Liver (tissue), 9 donors: Measurements from ENCODE around the gene RBBP4. TPM values are rescaled to one million over a fixed set of nuclear protein-coding genes. Genes with fewer than 3 reads are reported as not detected.

Experiments used
- DNase-seq: peaks from one replicate; pipeline ENCODE4 v3.0.0-alpha.2; 2017; ENCODE audit warnings: low spot score
- H3K27ac ChIP-seq, 2 donors: one replicate each; pipeline ENCODE4 v1.7.0; 2013; ENCODE audit warnings: inconsistent platforms in 2 of 2, low read length in 2 of 2, control low read depth in 1 of 2, low read depth in 1 of 2, mild to moderate bottlenecking in 1 of 2
- H3K27me3 ChIP-seq, 4 donors: one replicate each; pipeline versions ENCODE4 v1.6.1 to v1.7.0; 2013; ENCODE audit warnings: low read length in 3 of 4, inconsistent platforms in 1 of 4, mild to moderate bottlenecking in 1 of 4, moderate library complexity in 1 of 4; ENCODE audit not compliant: control insufficient read depth in 4 of 4, insufficient read depth in 4 of 4
- H3K36me3 ChIP-seq, 4 donors: one replicate each; pipeline versions ENCODE4 v1.6.1 to v1.7.0; 2013; ENCODE audit warnings: low read length in 3 of 4, mild to moderate bottlenecking in 3 of 4, low read depth in 1 of 4, moderate library complexity in 1 of 4; ENCODE audit not compliant: control insufficient read depth in 4 of 4, insufficient read depth in 3 of 4
- H3K4me1 ChIP-seq, 4 donors: one replicate each; pipeline versions ENCODE4 v1.6.1 to v1.7.0; 2013; ENCODE audit warnings: low read length in 3 of 4, mild to moderate bottlenecking in 3 of 4, moderate library complexity in 1 of 4; ENCODE audit not compliant: control insufficient read depth in 4 of 4, insufficient read depth in 4 of 4
- H3K4me3 ChIP-seq, 3 donors: one replicate each; pipeline versions ENCODE4 v1.6.1 to v1.7.0; 2013; ENCODE audit warnings: low read length in 3 of 3, control low read depth in 1 of 3, low read depth in 1 of 3, mild to moderate bottlenecking in 1 of 3
- H3K9ac ChIP-seq, 2 donors: one replicate each; pipeline ENCODE4 v1.7.0; 2013; ENCODE audit warnings: low read length in 2 of 2, mild to moderate bottlenecking in 2 of 2, moderate library complexity in 2 of 2, control low read depth in 1 of 2, low read depth in 1 of 2
- H3K9me3 ChIP-seq, 4 donors: one replicate each; pipeline versions ENCODE4 v1.6.1 to v1.7.0; 2013; ENCODE audit warnings: low read length in 3 of 4; ENCODE audit not compliant: control insufficient read depth in 4 of 4
- ATF3 ChIP-seq: IDR thresholded peaks from 2 replicates; pipeline ENCODE4 v1.6.1; 2016; ENCODE audit warnings: antibody characterized with exemption
- EGR1 ChIP-seq, 2 donors: IDR thresholded peaks; 2 replicates each; pipeline ENCODE4 v1.6.1; 2016 to 2018; ENCODE audit warnings: antibody characterized with exemption in 2 of 2, low read depth in 2 of 2
- FOXA2 ChIP-seq: IDR thresholded peaks from 2 replicates; pipeline ENCODE4 v1.6.1; 2016; ENCODE audit warnings: antibody characterized with exemption
- HNF4A ChIP-seq, 2 donors: conservative IDR thresholded peaks; 2 replicates each; pipeline ENCODE4 v1.6.1; 2016; ENCODE audit warnings: antibody characterized with exemption in 2 of 2, mild to moderate bottlenecking in 2 of 2
- HNF4G ChIP-seq: IDR thresholded peaks from 2 replicates; pipeline ENCODE4 v1.6.1; 2016; ENCODE audit warnings: antibody characterized with exemption
- JUND ChIP-seq, 2 donors: IDR thresholded peaks; 2 replicates each; pipeline ENCODE4 v1.6.1; 2016; ENCODE audit warnings: antibody characterized with exemption in 2 of 2
- RAD21 ChIP-seq, 2 donors: IDR thresholded peaks; 2 replicates each; pipeline ENCODE4 v1.6.1; 2016; ENCODE audit warnings: antibody characterized with exemption in 2 of 2, mild to moderate bottlenecking in 2 of 2
- RXRA ChIP-seq, 2 donors: IDR thresholded peaks; 2 replicates each; pipeline ENCODE4 v1.6.1; 2017 to 2018; ENCODE audit warnings: antibody characterized with exemption in 2 of 2, mild to moderate bottlenecking in 1 of 2
- SP1 ChIP-seq: IDR thresholded peaks from 2 replicates; pipeline ENCODE4 v1.6.1; 2018; ENCODE audit warnings: antibody characterized with exemption, mild to moderate bottlenecking
- TAF1 ChIP-seq: conservative IDR thresholded peaks from 2 replicates; pipeline ENCODE4 v1.6.1; 2016; ENCODE audit warnings: antibody characterized with exemption, mild to moderate bottlenecking
- WGBS: extraction: QIAGEN DNeasy Blood & Tissue Kit; methylation state at CpG from one replicate; pipeline ENCODE4 v1.1.7; 2013; 5-methylcytosine and 5-hydroxymethylcytosine counted together
- polyA plus RNA-seq, 2 donors: library from polyadenylated mRNA; stranded (reverse) in 1 of 2; unstranded in 1 of 2; fragments of 200-250 nt in 1 of 2; fragments of >200 nt in 1 of 2; fragmentation: Nextera tagmentation in 1 of 2; extraction: Ambion mirVana in 1 of 2; gene quantifications; one replicate each; pipeline versions ENCODE4 v1.2.1 to v1.2.3, GENCODE V29; 2013 to 2015
- total RNA-seq, 2 donors: library from RNA; depleted of rRNA; stranded (reverse); fragments of >200 nt; gene quantifications; one replicate each; pipeline ENCODE4 v1.2.3, GENCODE V29; 2014
- TF ChIP-seq, protein P1 (sequence below): IDR thresholded peaks from 2 replicates; pipeline ENCODE4 v1.6.1; 2016; ENCODE audit warnings: antibody characterized with exemption
- TF ChIP-seq, protein P2 (sequence below): IDR thresholded peaks from 2 replicates; pipeline ENCODE4 v1.6.1; 2016; ENCODE audit warnings: antibody characterized with exemption
- TF ChIP-seq, protein P3 (sequence below): IDR thresholded peaks from 2 replicates; pipeline ENCODE4 v1.6.1; 2016; ENCODE audit warnings: antibody characterized with exemption, mild to moderate bottlenecking
- donor health status: healthy.
- donor health status: healthy.
- donor health status: healthy.
- donor health status: healthy.
- donor health status: healthy.

RBBP4 gene
- total and polyA plus RNA-seq, 4 donors = 35.3 to 93.1 (median 49.0) TPM

- TF ChIP-seq FOXA2 (no peak), EGR1 (IDR thresholded peaks at IDR 0.05; ENCODE audit: low read depth in 2 of 2) (no peak), ATF3 (no peak), RAD21 (IDR thresholded peaks at IDR 0.05) (no peak), SP1 (no peak), TAF1 (no peak), RXRA (IDR thresholded peaks at IDR 0.05) (no peak)
- TF ChIP-seq, protein P1, sequence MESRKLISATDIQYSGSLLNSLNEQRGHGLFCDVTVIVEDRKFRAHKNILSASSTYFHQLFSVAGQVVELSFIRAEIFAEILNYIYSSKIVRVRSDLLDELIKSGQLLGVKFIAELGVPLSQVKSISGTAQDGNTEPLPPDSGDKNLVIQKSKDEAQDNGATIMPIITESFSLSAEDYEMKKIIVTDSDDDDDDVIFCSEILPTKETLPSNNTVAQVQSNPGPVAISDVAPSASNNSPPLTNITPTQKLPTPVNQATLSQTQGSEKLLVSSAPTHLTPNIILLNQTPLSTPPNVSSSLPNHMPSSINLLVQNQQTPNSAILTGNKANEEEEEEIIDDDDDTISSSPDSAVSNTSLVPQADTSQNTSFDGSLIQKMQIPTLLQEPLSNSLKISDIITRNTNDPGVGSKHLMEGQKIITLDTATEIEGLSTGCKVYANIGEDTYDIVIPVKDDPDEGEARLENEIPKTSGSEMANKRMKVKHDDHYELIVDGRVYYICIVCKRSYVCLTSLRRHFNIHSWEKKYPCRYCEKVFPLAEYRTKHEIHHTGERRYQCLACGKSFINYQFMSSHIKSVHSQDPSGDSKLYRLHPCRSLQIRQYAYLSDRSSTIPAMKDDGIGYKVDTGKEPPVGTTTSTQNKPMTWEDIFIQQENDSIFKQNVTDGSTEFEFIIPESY = no peak
- TF ChIP-seq, protein P2, sequence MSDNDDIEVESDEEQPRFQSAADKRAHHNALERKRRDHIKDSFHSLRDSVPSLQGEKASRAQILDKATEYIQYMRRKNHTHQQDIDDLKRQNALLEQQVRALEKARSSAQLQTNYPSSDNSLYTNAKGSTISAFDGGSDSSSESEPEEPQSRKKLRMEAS = no peak
- H3K4me1 ChIP-seq = peaks cover 2 to 13% (median 4%) of the 10 kb centered on the region in 4 donors
- no peak overlapping the region for H3K4me3 ChIP-seq
- no peaks in the 10 kb centered on the region for H3K9me3 ChIP-seq
- WGBS = 94% methylated on average over 10 of the region's 10 CpGs
- DNase-seq = no peak
- H3K9ac ChIP-seq = no peak overlapping the region
- H3K36me3 ChIP-seq = no peaks in the 10 kb centered on the region
- H3K27ac ChIP-seq = no peak overlapping the region
- H3K27me3 ChIP-seq = no peaks in the 10 kb centered on the region
Measured at GRCh38 chr1:32713081-32713480, 62.1 kb downstream of the RBBP4 start.

- no peak overlapping the region for H3K4me3 ChIP-seq
- H3K36me3 ChIP-seq = no peaks in the 10 kb centered on the region
- TF ChIP-seq EGR1 (IDR thresholded peaks at IDR 0.05; ENCODE audit: low read depth in 2 of 2) (no peak), HNF4A (conservative IDR thresholded peaks at IDR 0.05) (peak; percentile 14 to 36), FOXA2 (peak; percentile 63)
- H3K9me3 ChIP-seq = no peaks in the 10 kb centered on the region
- WGBS = 61% methylated on average over 4 of the region's 4 CpGs
- no peak overlapping the region for H3K27ac ChIP-seq
- DNase-seq = peak; percentile 50
- H3K27me3 ChIP-seq = no peaks in the 10 kb centered on the region
- no peak overlapping the region for H3K9ac ChIP-seq
- H3K4me1 ChIP-seq = peaks cover 2 to 13% (median 4%) of the 10 kb centered on the region in 4 donors
Measured at GRCh38 chr1:32714277-32714676, 63.3 kb downstream of the RBBP4 start.

- Histone ChIP-seq H3K9ac (no peak overlapping the region), H3K4me1 (peaks cover 2 to 13% (median 4%) of the 10 kb centered on the region in 4 donors), H3K27me3 (no peaks in the 10 kb centered on the region), H3K27ac (no peak overlapping the region), H3K4me3 (no peak overlapping the region), H3K36me3 (no peaks in the 10 kb centered on the region), H3K9me3 (no peaks in the 10 kb centered on the region)
- DNase-seq = no peak
- WGBS = 87% methylated on average over 4 of the region's 4 CpGs
- TF ChIP-seq, protein P3, sequence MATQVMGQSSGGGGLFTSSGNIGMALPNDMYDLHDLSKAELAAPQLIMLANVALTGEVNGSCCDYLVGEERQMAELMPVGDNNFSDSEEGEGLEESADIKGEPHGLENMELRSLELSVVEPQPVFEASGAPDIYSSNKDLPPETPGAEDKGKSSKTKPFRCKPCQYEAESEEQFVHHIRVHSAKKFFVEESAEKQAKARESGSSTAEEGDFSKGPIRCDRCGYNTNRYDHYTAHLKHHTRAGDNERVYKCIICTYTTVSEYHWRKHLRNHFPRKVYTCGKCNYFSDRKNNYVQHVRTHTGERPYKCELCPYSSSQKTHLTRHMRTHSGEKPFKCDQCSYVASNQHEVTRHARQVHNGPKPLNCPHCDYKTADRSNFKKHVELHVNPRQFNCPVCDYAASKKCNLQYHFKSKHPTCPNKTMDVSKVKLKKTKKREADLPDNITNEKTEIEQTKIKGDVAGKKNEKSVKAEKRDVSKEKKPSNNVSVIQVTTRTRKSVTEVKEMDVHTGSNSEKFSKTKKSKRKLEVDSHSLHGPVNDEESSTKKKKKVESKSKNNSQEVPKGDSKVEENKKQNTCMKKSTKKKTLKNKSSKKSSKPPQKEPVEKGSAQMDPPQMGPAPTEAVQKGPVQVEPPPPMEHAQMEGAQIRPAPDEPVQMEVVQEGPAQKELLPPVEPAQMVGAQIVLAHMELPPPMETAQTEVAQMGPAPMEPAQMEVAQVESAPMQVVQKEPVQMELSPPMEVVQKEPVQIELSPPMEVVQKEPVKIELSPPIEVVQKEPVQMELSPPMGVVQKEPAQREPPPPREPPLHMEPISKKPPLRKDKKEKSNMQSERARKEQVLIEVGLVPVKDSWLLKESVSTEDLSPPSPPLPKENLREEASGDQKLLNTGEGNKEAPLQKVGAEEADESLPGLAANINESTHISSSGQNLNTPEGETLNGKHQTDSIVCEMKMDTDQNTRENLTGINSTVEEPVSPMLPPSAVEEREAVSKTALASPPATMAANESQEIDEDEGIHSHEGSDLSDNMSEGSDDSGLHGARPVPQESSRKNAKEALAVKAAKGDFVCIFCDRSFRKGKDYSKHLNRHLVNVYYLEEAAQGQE = no peak
- TF ChIP-seq ATF3 (no peak), RAD21 (IDR thresholded peaks at IDR 0.05) (no peak), RXRA (IDR thresholded peaks at IDR 0.05) (no peak), HNF4G (no peak), HNF4A (conservative IDR thresholded peaks at IDR 0.05) (no peak), EGR1 (IDR thresholded peaks at IDR 0.05; ENCODE audit: low read depth in 2 of 2) (no peak), JUND (IDR thresholded peaks at IDR 0.05) (no peak)
- TF ChIP-seq, protein P2 = no peak
- TF ChIP-seq, protein P1 = no peak
Measured at GRCh38 chr1:32715901-32716311, 64.9 kb downstream of the RBBP4 start.
